AG04449 (cell line): ENCODE data around the gene PRR11.

ENCODE experiments used
- CTCF ChIA-PET: fragments of 350-600 bp; formaldehyde crosslinking; extraction: SDS; loops from one replicate; lab custom pipeline; 2021; ENCODE audit warnings: antibody characterized with exemption; lab: Yijun Ruan, JAX
- POLR2A ChIA-PET: fragments of 400-600, 350-600 bp; formaldehyde crosslinking; extraction: SDS; loops from one replicate; lab custom pipeline; 2020; ENCODE audit warnings: antibody characterized with exemption, inconsistent platforms; lab: Yijun Ruan, JAX
- DNase-seq: peaks from one replicate; pipeline ENCODE4 v3.0.0-alpha.2; 2010; ENCODE audit warnings: low read depth, low spot score
- H3K4me3 ChIP-seq: 2 replicates; pipeline ENCODE4 v1.5.1; 2011; ENCODE audit warnings: low read depth, mild to moderate bottlenecking, control low read depth, low read length
- CTCF ChIP-seq: IDR thresholded peaks from one replicate; pipeline ENCODE4 v1.5.1; 2011; ENCODE audit warnings: mild to moderate bottlenecking, moderate library complexity, low read length, control low read depth, inconsistent platforms; ENCODE audit not compliant: insufficient read depth; ENCODE audit errors: missing control alignments

Gene PRR11

DNA sequence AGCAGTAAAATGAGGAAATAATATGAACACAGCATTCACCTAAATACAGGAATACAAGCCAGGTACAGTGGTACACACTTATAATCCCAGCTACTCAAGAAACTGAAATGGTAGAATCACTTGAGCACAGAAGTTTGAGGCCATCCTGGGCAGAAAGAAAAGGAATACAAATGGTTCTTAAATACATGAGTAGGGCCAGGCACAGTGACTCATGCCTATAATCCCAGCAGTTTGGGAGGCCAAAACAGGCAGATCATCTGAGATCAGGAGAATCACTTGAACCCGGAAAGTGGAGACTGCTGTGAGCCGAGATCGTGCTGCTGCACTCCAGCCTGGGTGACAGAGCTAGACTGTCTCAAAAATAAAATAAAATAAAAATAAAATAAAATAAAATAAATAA is 31.3 kb downstream of the PRR11 start:
- POLR2A ChIA-PET, result no interaction called here
- no peak overlapping the region for H3K4me3 ChIP-seq
- CTCF ChIA-PET, result interaction anchor here (1.5 kb wide), 1 partner anchor 20 kb away, joined by 6 read pairs; no protein-coding TSS in a partner anchor
- TF ChIP-seq CTCF, result no peak
- no peak for DNase-seq

DNA sequence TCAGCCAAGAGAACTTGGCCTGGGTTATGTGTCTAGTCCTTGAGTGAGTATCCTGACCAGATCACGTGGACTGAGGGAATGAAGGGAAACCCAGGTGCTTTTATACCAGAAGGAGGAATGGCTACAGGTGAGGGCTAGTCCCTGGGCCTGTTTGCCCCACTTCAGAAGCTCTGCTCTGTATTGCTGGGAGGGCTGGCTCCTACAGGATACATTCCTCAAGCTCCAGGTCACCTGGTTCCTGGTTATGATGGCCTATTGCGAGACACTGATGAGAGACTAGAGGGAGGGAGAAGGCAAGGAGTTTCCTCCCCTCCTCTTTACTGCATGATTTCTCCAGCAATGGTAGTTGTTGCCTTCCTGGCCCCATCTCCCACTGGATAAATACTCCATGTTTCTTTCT is 35.3 kb downstream of the PRR11 start:
- TF ChIP-seq CTCF, result no peak
- DNase-seq, result no peak
- POLR2A ChIA-PET, result no interaction called here
- no peak overlapping the region for H3K4me3 ChIP-seq
- CTCF ChIA-PET, result interaction anchor here (1.3 kb wide), 1 partner anchor 39 kb away, joined by 3 read pairs; no protein-coding TSS in a partner anchor

DNA sequence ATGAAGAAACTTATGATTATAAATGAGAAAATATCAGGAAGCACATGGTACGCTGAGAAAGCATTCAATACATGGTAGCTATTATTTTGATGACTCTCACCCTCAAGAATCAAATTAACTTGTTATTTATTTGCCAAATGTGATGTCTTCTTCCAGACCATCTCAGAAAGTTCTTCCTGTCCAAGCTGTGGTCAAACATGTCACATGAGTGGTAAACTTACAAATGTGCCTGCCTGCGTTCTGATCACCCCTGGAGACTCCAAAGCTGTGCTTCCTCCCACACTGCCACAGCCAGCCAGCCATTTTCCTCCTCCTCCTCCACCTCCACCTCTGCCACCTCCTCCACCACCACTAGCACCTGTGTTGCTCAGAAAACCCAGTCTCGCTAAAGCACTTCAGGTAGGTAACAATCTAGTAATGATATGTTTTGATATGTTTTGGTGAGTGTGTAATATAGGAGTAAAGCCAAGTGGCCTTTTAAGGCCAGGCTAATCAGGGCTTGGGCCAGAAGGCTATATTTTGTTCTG is 37.9 kb downstream of the PRR11 start:
- TF ChIP-seq CTCF, result no peak
- ChIA-PET CTCF (interaction anchor here (0.7 kb wide), 1 partner anchor 27 kb away, joined by 3 read pairs; no protein-coding TSS in a partner anchor), POLR2A (no interaction called here)
- H3K4me3 ChIP-seq, result no peak overlapping the region
- no peak for DNase-seq

DNA sequence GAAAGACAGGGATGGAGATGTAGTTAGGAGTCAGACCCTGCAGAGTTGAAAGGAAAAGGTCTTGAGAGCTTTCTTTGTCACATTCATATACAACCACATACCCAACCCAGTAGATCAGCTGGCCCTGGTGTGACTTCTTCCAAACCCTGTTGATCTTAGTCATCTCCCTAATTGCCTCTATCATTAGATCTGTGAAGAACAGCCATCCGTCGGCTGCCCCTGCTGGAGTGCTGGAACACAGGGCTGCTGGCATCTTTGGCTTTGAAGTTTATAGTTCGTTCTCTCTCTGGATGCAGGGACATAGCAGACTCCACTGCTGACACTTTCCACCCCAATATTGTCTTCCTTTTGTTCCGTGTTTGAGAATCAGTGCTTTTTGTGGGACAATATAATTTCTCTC is 43.9 kb downstream of the PRR11 start:
- TF ChIP-seq CTCF, result no peak
- no peak overlapping the region for H3K4me3 ChIP-seq
- ChIA-PET POLR2A (no interaction called here), CTCF (no interaction called here)
- no peak for DNase-seq

DNA sequence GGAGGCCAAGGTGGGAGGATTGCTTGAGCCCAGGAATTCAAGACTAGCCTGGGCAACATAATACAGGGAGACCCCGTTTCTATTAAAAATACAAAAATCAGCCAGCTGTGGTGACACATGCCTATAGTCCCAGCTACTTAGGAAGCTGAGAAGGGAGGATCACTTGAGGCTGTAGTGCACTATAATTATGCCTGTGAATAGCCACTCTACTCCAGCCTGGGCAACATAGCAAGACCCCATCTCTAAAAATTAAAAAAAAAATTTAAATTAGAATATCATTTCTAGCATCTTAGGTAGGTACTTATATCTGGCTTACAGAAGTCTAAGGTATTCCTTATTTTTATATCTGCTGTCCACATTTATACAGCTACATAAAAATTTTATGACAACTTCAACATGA is 46.8 kb downstream of the PRR11 start:
- no peak overlapping the region for H3K4me3 ChIP-seq
- POLR2A ChIA-PET, result no interaction called here
- TF ChIP-seq CTCF, result no peak
- CTCF ChIA-PET, result no interaction called here
- no peak for DNase-seq

DNA sequence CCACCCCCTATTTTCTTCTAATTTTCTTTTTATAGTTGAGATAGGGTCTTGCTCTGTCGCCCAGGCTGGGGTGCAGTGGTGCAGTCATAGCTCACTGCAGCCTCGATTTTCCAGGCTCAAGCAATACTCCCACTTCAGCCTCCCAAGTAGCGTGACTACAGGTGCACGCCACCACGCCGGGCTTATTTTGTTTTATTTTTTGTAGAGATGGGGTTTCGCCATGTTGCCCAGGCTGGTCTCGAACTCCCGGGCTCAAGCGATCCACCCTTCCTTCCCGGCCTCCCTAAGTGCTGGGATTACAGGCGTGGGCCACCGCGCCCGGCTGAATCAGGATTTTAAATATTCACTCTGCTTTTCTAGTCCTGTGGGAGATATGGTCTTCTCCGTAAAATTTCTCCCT is 63.8 kb downstream of the PRR11 start:
- POLR2A ChIA-PET, result interaction anchor here (1.3 kb wide), 1 partner anchor 9 kb away, joined by 6 read pairs; no protein-coding TSS in a partner anchor
- CTCF ChIA-PET, result interaction anchor here (1.2 to 2.2 kb wide), 2 partner anchors 8 to 337 kb away, joined by 3 to 19 read pairs; no protein-coding TSS in a partner anchor
- no peak overlapping the region for H3K4me3 ChIP-seq
- DNase-seq, result no peak
- no peak for TF ChIP-seq CTCF
